IMR-90 (cell line): ENCODE results near the gene KCNT2. TPM values are rescaled to one million over a fixed set of nuclear protein-coding genes. Genes with fewer than 3 reads are reported as not detected.

Experiments used
- ATAC-seq: fragments of 200-7000 bp; cut with Tn5 transposase; 2 replicates; pipeline ENCODE4 v1.9.1; 2020; ENCODE audit warnings: low read depth, mild to moderate bottlenecking, moderate library complexity
- BruUV-seq: library from RNA; stranded (reverse); fragments of 400-500 nt; replicated peaks from 2 replicates; lab custom pipeline; 2021; lab: Mats Ljungman, UMichigan
- CTCF ChIA-PET: fragments of 300-600 bp; formaldehyde crosslinking; extraction: SDS; loops from one replicate; lab custom pipeline; 2021; ENCODE audit warnings: antibody characterized with exemption; lab: Yijun Ruan, JAX
- POLR2A ChIA-PET: fragments of 300-600 bp; sonication (Branson Sonifier 250); formaldehyde crosslinking; loops from one replicate; lab custom pipeline; 2022; ENCODE audit warnings: antibody characterized with exemption; ENCODE audit not compliant: unreplicated experiment; lab: Charles Lee
- DNase-seq: peaks from one replicate; pipeline ENCODE4 v3.0.0; 2013
- H2AFZ ChIP-seq: replicated peaks from 2 replicates; pipeline ENCODE3; 2013; ENCODE audit warnings: low read length, mild to moderate bottlenecking; ENCODE audit not compliant: poor library complexity
- H2AK5ac ChIP-seq: 2 replicates; pipeline ENCODE4 v1.6.1; 2013; ENCODE audit warnings: low read depth, low read length, inconsistent platforms
- H2AK9ac ChIP-seq: replicated peaks from 2 replicates; pipeline ENCODE3; 2013; ENCODE audit warnings: mild to moderate bottlenecking, low read depth, low read length, moderate library complexity; ENCODE audit not compliant: poor library complexity
- H2BK120ac ChIP-seq: 2 replicates; pipeline ENCODE4 v1.6.1; 2013; ENCODE audit warnings: low read depth, low read length, inconsistent platforms
- H2BK15ac ChIP-seq: 3 replicates; pipeline ENCODE4 v1.6.1; 2013; ENCODE audit warnings: low read depth, low read length, inconsistent platforms
- H2BK20ac ChIP-seq: 2 replicates; pipeline ENCODE4 v1.6.1; 2013; ENCODE audit warnings: low read depth, mild to moderate bottlenecking, inconsistent platforms, low read length, moderate library complexity
- H2BK5ac ChIP-seq: 2 replicates; pipeline ENCODE4 v1.6.1; 2013; ENCODE audit warnings: mild to moderate bottlenecking, low read depth, low read length, inconsistent platforms; ENCODE audit not compliant: poor library complexity, severe bottlenecking
- H3K14ac ChIP-seq: replicated peaks from 2 replicates; pipeline ENCODE4 v1.6.1; 2013; ENCODE audit warnings: low read depth, low read length, inconsistent platforms
- H3K18ac ChIP-seq: 2 replicates; pipeline ENCODE4 v1.6.1; 2013; ENCODE audit warnings: low read depth, low read length, control low read depth
- H3K23ac ChIP-seq: 2 replicates; pipeline ENCODE4 v1.6.1; 2013; ENCODE audit warnings: low read depth, low read length, inconsistent platforms
- H3K27ac ChIP-seq: 2 replicates; pipeline ENCODE4 v1.5.1; 2013; ENCODE audit warnings: mild to moderate bottlenecking, control low read depth, low read length; ENCODE audit not compliant: insufficient read depth
- H3K27me3 ChIP-seq: 2 replicates; pipeline ENCODE4 v1.6.1; 2013; ENCODE audit warnings: low read length; ENCODE audit not compliant: control insufficient read depth, insufficient read depth
- H3K36me3 ChIP-seq: 2 replicates; pipeline ENCODE4 v1.6.1; 2013; ENCODE audit warnings: low read length, mixed read lengths; ENCODE audit not compliant: control insufficient read depth, insufficient read depth
- H3K4ac ChIP-seq: 2 replicates; pipeline ENCODE4 v1.6.1; 2013; ENCODE audit warnings: low read depth, low read length, inconsistent platforms
- H3K4me1 ChIP-seq: 2 replicates; pipeline ENCODE4 v1.6.1; 2013; ENCODE audit warnings: low read length, mixed read lengths; ENCODE audit not compliant: control insufficient read depth, insufficient read depth
- H3K4me2 ChIP-seq: 2 replicates; pipeline ENCODE4 v1.6.1; 2013; ENCODE audit warnings: low read depth, mild to moderate bottlenecking, control low read depth, low read length, moderate library complexity
- H3K4me3 ChIP-seq: 2 replicates; pipeline ENCODE4 v1.5.1; 2013; ENCODE audit warnings: low read depth, mild to moderate bottlenecking, control low read depth, low read length, moderate library complexity; ENCODE audit not compliant: insufficient read depth
- H3K56ac ChIP-seq: 2 replicates; pipeline ENCODE4 v1.6.1; 2013; ENCODE audit warnings: low read length, inconsistent platforms; ENCODE audit not compliant: insufficient read depth; ENCODE audit errors: extremely low read depth
- H3K79me1 ChIP-seq, 2 experiments: 2 replicates each; pipeline ENCODE4 v1.6.1; 2013; ENCODE audit warnings: low read length in 2 of 2, inconsistent platforms in 1 of 2, low read depth in 1 of 2
- H3K9ac ChIP-seq: 2 replicates; pipeline ENCODE4 v1.6.1; 2013; ENCODE audit warnings: low read depth, low read length, control low read depth
- H3K9me1 ChIP-seq: 2 replicates; pipeline ENCODE4 v1.6.1; 2013; ENCODE audit warnings: low read length, inconsistent platforms; ENCODE audit not compliant: insufficient read depth
- H3K9me3 ChIP-seq: 2 replicates; pipeline ENCODE4 v1.6.1; 2013; ENCODE audit warnings: low read length; ENCODE audit not compliant: control insufficient read depth, insufficient read depth
- H4K20me1 ChIP-seq: 2 replicates; pipeline ENCODE4 v1.6.1; 2013; ENCODE audit warnings: low read length, inconsistent platforms; ENCODE audit not compliant: insufficient read depth
- H4K5ac ChIP-seq: 2 replicates; pipeline ENCODE4 v1.6.1; 2013; ENCODE audit warnings: mild to moderate bottlenecking, low read depth, low read length, control low read depth
- H4K8ac ChIP-seq, 2 experiments: 2 replicates each; pipeline ENCODE4 v1.6.1; 2013; ENCODE audit warnings: low read depth in 2 of 2, low read length in 2 of 2, control low read depth in 1 of 2, inconsistent platforms in 1 of 2
- H4K91ac ChIP-seq: 2 replicates; pipeline ENCODE4 v1.6.1; 2013; ENCODE audit warnings: low read depth, low read length, inconsistent platforms; ENCODE audit not compliant: insufficient read depth
- BHLHE40 ChIP-seq: fragments of 150-350 bp; IDR thresholded peaks from 2 replicates; pipeline ENCODE4 v1.6.1; 2016; ENCODE audit warnings: mild to moderate bottlenecking, low read depth, low read length
- CEBPB ChIP-seq: IDR thresholded peaks from 2 replicates; pipeline ENCODE4 v1.6.1; 2012; ENCODE audit warnings: low read depth, low read length, improper control_type of control experiment
- CHD1 ChIP-seq: IDR thresholded peaks from 2 replicates; pipeline ENCODE4 v1.6.1; 2012; ENCODE audit warnings: low read depth, low read length, improper control_type of control experiment
- FOS ChIP-seq: fragments of 150-350 bp; IDR thresholded peaks from 2 replicates; pipeline ENCODE4 v1.6.1; 2016; ENCODE audit warnings: low read depth, low read length
- MAFK ChIP-seq: IDR thresholded peaks from 2 replicates; pipeline ENCODE4 v1.6.1; 2012; ENCODE audit warnings: low read depth, low read length, improper control_type of control experiment
- MXI1 ChIP-seq: IDR thresholded peaks from 2 replicates; pipeline ENCODE4 v1.6.1; 2012; ENCODE audit warnings: low read depth, mild to moderate bottlenecking, low read length, moderate library complexity, borderline replicate concordance
- NFE2L2 ChIP-seq: fragments of 150-350 bp; IDR thresholded peaks from 2 replicates; pipeline ENCODE4 v1.6.1; 2016; ENCODE audit warnings: low read depth, mild to moderate bottlenecking, low read length
- RAD21 ChIP-seq: IDR thresholded peaks from 2 replicates; pipeline ENCODE4 v1.6.1; 2012; ENCODE audit warnings: low read length, improper control_type of control experiment
- RCOR1 ChIP-seq: IDR thresholded peaks from 2 replicates; pipeline ENCODE4 v1.6.1; 2012; ENCODE audit warnings: mild to moderate bottlenecking, low read length, improper control_type of control experiment; ENCODE audit not compliant: insufficient replicate concordance
- SMC3 ChIP-seq: fragments of 150-350 bp; IDR thresholded peaks from 2 replicates; pipeline ENCODE4 v1.6.1; 2016; ENCODE audit warnings: low read depth, mild to moderate bottlenecking, antibody characterized with exemption, low read length, moderate library complexity
- WGBS, 2 experiments: methylation state at CpG; one replicate each; pipeline versions ENCODE4 v1.1.5 to v1.1.7; 2013; ENCODE audit warnings: missing lambda C conversion rate in 2 of 2; ENCODE audit not compliant: insufficient read length in 1 of 2; ENCODE audit errors: extremely low coverage in 2 of 2; 5-methylcytosine and 5-hydroxymethylcytosine counted together
- dilution Hi-C: fragments of 300-500 bp; cut with HindIII; formaldehyde crosslinking; loops from one replicate; pipeline ENCODE4 v1.14.3; 2018; ENCODE audit warnings: low sequenced_read_pairs; ENCODE audit not compliant: unreplicated experiment
- in situ Hi-C: fragments of 300-500 bp; cut with MboI; formaldehyde crosslinking; loops from 3 replicates; pipeline ENCODE4 v1.14.3; 2019; ENCODE audit warnings: low sequenced_read_pairs, inconsistent platforms, mixed read lengths
- intact Hi-C: fragments of 100-400 bp; cut with micrococcal nuclease; formaldehyde crosslinking; loops from 2 replicates; pipeline ENCODE4 v1.10.0; 2022
- polyA plus RNA-seq, 3 experiments: library from polyadenylated mRNA; depleted of rRNA; stranded (reverse); fragments of >200 nt; gene quantifications; 2 replicates each; pipeline ENCODE4 v1.2.3, GENCODE V29; 2012; ENCODE audit warnings: low replicate concordance in 1 of 3
- total RNA-seq: library from RNA; depleted of rRNA; stranded (reverse); fragments of >200 nt; gene quantifications from 2 replicates; pipeline ENCODE4 v1.2.3, GENCODE V29; 2012

KCNT2 gene
- total and polyA plus RNA-seq, 2 of the 4 experiments (the other 2 are of a cell fraction) = 0.22 to 0.72 TPM

DNA sequence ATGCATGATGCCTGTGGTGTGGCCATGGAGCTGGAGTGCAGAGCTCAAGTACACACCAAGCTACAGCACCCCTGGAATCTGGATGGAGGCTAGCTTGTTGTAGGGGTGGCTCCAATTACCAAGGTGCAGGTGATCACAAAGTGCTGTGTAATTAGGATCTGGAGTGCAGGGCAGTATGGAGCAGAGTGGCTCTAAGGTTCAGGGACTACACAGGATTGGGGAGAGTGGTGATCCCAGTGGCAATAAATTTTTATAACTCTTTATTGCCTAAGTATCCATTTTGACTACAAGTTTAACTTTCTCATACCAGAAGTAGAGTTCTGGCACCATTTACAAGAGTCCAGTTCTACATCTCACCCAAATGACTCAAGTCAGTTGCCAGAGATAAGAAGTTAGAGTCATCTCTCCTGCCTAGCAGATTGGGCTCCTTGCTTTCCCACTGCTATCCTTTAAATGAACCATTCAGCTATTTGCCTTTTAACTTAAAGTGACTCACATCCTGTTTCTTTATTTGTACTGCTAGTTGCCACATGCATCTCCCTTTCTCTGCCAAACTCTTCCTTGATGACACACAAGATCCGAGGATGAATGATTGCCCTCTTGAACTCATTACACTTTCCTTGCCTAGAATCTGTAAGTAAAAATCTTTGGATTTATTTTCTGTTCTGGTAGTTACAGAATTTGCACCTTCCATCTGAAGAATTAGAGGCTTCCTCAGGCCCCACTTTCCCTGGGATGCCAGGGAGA is 427.2 kb downstream of the KCNT2 start:
- Histone ChIP-seq H2AFZ (peak overlapping the region; percentile 6), H3K4me1 (peaks cover 11% of the 10 kb centered on the region), H3K9me1 (peaks cover 10% of the 10 kb centered on the region), H2AK9ac (peak overlapping the region; percentile 31), H4K8ac (peak overlapping the region in 1 of 2 experiments; percentile 20; a peak in 1 of 4 replicates), H3K27ac (peak overlapping the region; percentile 80), H2AK5ac (peak overlapping the region; percentile 81), H2BK20ac (peak overlapping the region; percentile 89), H2BK15ac (peak overlapping the region; percentile 94), H3K56ac (peak overlapping the region; percentile 48), H3K23ac (peak overlapping the region; percentile 86; the same call in 1 of the 2 replicates), H3K4me2 (0 out of 2 replicates have a peak overlapping the region, but pooled peaks have one; percentile 5), H4K5ac (peak overlapping the region; percentile 36), H3K4ac (peak overlapping the region; percentile 85), H3K9ac (no peak overlapping the region), H3K27me3 (no peaks in the 10 kb centered on the region), H3K36me3 (no peaks in the 10 kb centered on the region), H3K4me3 (no peak overlapping the region), H3K14ac (peak overlapping the region; percentile 70), H2BK120ac (peak overlapping the region; percentile 91), H2BK5ac (peak overlapping the region; percentile 73), H3K9me3 (no peaks in the 10 kb centered on the region), H4K20me1 (no peaks in the 10 kb centered on the region), H3K79me1 (no peaks in the 10 kb centered on the region), H3K18ac (peak overlapping the region; percentile 80), H4K91ac (peak overlapping the region; percentile 58)
- no CpG with 5 or more reads among the region's 1 CpG for WGBS, 2 experiments
- dilution Hi-C loops (no loop called here), intact Hi-C loops (no loop called here), in situ Hi-C loops (no loop called here)
- ATAC-seq (peak; percentile 94), DNase-seq (peak; percentile 98)
- TF ChIP-seq CEBPB (peak; percentile 96), CHD1 (no peak), MXI1 (no peak), SMC3 (no peak), NFE2L2 (no peak), FOS (peak; percentile 89), RCOR1 (peak; percentile 60), BHLHE40 (peak; percentile 60), RAD21 (no peak), MAFK (peak; percentile 34; the same call in 1 of the 2 replicates)
- no TSS peak for BruUV-seq
- ChIA-PET CTCF (interaction anchor here (1.5 kb wide), 1 partner anchor 13 kb away, joined by 3 read pairs; no protein-coding TSS in a partner anchor), POLR2A (no interaction called here)
